H1 (cell line): ENCODE measurements around the gene AIG1. TPM values are rescaled to one million over a fixed set of nuclear protein-coding genes. Genes with fewer than 3 reads are reported as not detected.

Source experiments
- CTCF ChIA-PET: fragments of 300-600 bp; sonication (Branson Sonifier 250); formaldehyde crosslinking; loops from one replicate; lab custom pipeline; 2021; ENCODE audit not compliant: partially characterized antibody; lab: Charles Lee
- POLR2A ChIA-PET: fragments of 300-600 bp; sonication (Branson Sonifier 250); formaldehyde crosslinking; loops from one replicate; lab custom pipeline; 2021; ENCODE audit warnings: inconsistent platforms; ENCODE audit not compliant: partially characterized antibody; lab: Charles Lee
- DNase-seq, 2 experiments: peaks; one replicate each; pipeline versions ENCODE4 v3.0.0 to v3.0.0-alpha.2; 2010 to 2022; ENCODE audit warnings: low spot score in 2 of 2, low read depth in 1 of 2, mixed read lengths in 1 of 2
- FAIRE-seq: peaks from 2 replicates; lab custom pipeline; 2011; peaks lifted over from hg19 to GRCh38; lab: Jason Lieb, UNC
- H2AFZ ChIP-seq: 2 replicates; pipeline ENCODE4 v1.8.1; 2012; ENCODE audit warnings: low read length, inconsistent platforms
- H2AK5ac ChIP-seq: 2 replicates; pipeline ENCODE4 v1.6.1; 2013; ENCODE audit warnings: low read depth, low read length
- H2BK120ac ChIP-seq: replicated peaks from 2 replicates; pipeline ENCODE3; 2013; ENCODE audit warnings: low read depth, low read length, inconsistent platforms
- H2BK12ac ChIP-seq: 2 replicates; pipeline ENCODE4 v1.6.1; 2013; ENCODE audit warnings: low read depth, low read length
- H2BK15ac ChIP-seq: 2 replicates; pipeline ENCODE4 v1.6.1; 2013; ENCODE audit warnings: low read length
- H2BK20ac ChIP-seq: 2 replicates; pipeline ENCODE4 v1.6.1; 2013; ENCODE audit warnings: low read length
- H2BK5ac ChIP-seq: 2 replicates; pipeline ENCODE4 v1.6.1; 2013; ENCODE audit warnings: low read depth, low read length
- H3K14ac ChIP-seq: 2 replicates; pipeline ENCODE4 v1.6.1; 2013; ENCODE audit warnings: inconsistent platforms; ENCODE audit not compliant: insufficient read length
- H3K18ac ChIP-seq: 2 replicates; pipeline ENCODE4 v1.6.1; 2013; ENCODE audit warnings: low read length; ENCODE audit errors: extremely low read depth
- H3K23ac ChIP-seq: 2 replicates; pipeline ENCODE4 v1.6.1; 2013; ENCODE audit warnings: inconsistent platforms; ENCODE audit not compliant: insufficient read length
- H3K23me2 ChIP-seq: 2 replicates; pipeline ENCODE4 v1.6.1; 2013; ENCODE audit warnings: low read depth, low read length
- H3K27ac ChIP-seq: 2 replicates; pipeline ENCODE4 v1.6.1; 2011; ENCODE audit warnings: low read depth, low read length, inconsistent platforms
- H3K27me3 ChIP-seq, 4 experiments: replicated peaks in 1 of 4; 1 replicate in 1 of 4; 2 replicates in 3 of 4; pipeline versions ENCODE4 v1.6.1 to v1.8.1; 2011 to 2013; ENCODE audit warnings: low read length in 3 of 4, mild to moderate bottlenecking in 3 of 4, inconsistent platforms in 2 of 4, mixed read lengths in 2 of 4, moderate library complexity in 1 of 4; ENCODE audit not compliant: control insufficient read depth in 3 of 4, insufficient read depth in 3 of 4; ENCODE audit errors: extremely low read depth in 1 of 4
- H3K36me3 ChIP-seq, 4 experiments: 2 replicates each; pipeline versions ENCODE4 v1.6.1 to v1.8.1; 2011 to 2013; ENCODE audit warnings: mild to moderate bottlenecking in 4 of 4, low read length in 3 of 4, moderate library complexity in 2 of 4, control low read depth in 1 of 4, inconsistent platforms in 1 of 4; ENCODE audit not compliant: insufficient read depth in 4 of 4, control insufficient read depth in 2 of 4
- H3K4ac ChIP-seq: replicated peaks from 2 replicates; pipeline ENCODE3; 2013; ENCODE audit warnings: low read length, low read depth, mixed read lengths, inconsistent platforms; ENCODE audit not compliant: insufficient read length
- H3K4me1 ChIP-seq, 4 experiments: replicated peaks in 1 of 4; 1 replicate in 1 of 4; 2 replicates in 3 of 4; pipeline versions ENCODE4 v1.6.1 to v1.8.1; 2011 to 2013; ENCODE audit warnings: low read length in 3 of 4, inconsistent platforms in 2 of 4, mixed read lengths in 1 of 4; ENCODE audit not compliant: insufficient read depth in 4 of 4, control insufficient read depth in 3 of 4
- H3K4me2 ChIP-seq, 2 experiments: 2 replicates each; pipeline versions ENCODE4 v1.6.1 to v1.8.1; 2011 to 2013; ENCODE audit warnings: low read depth in 2 of 2, low read length in 2 of 2, control low read depth in 1 of 2, inconsistent platforms in 1 of 2, mild to moderate bottlenecking in 1 of 2; ENCODE audit not compliant: insufficient read depth in 1 of 2
- H3K4me3 ChIP-seq, 4 experiments: fragments of 200-600, 300-600 bp in 1 of 4; sonication (generic), shearing (Covaris generic), sonication (Bioruptor Twin) in 1 of 4; 2 replicates each; pipeline versions ENCODE4 v1.5.1 to v1.8.1; 2011 to 2016; ENCODE audit warnings: low read length in 4 of 4, low read depth in 3 of 4, control low read depth in 2 of 4, inconsistent platforms in 2 of 4, mild to moderate bottlenecking in 2 of 4, mixed read lengths in 1 of 4, moderate library complexity in 1 of 4; ENCODE audit not compliant: insufficient read depth in 2 of 4; ENCODE audit errors: extremely low read depth in 1 of 4
- H3K56ac ChIP-seq: replicated peaks from 2 replicates; pipeline ENCODE3; 2013; ENCODE audit warnings: low read depth, mild to moderate bottlenecking, mixed read lengths, low read length, inconsistent platforms; ENCODE audit not compliant: insufficient read length
- H3K79me1 ChIP-seq: 2 replicates; pipeline ENCODE4 v1.6.1; 2013; ENCODE audit warnings: low read depth, low read length, control low read depth
- H3K79me2 ChIP-seq, 2 experiments: 2 replicates each; pipeline versions ENCODE4 v1.6.1 to v1.8.1; 2012 to 2013; ENCODE audit warnings: low read length in 2 of 2, mild to moderate bottlenecking in 2 of 2, inconsistent platforms in 1 of 2; ENCODE audit not compliant: insufficient read depth in 2 of 2, control insufficient read depth in 1 of 2
- H3K9ac ChIP-seq, 4 experiments: replicated peaks in 1 of 4; 1 replicate in 1 of 4; 2 replicates in 3 of 4; pipeline versions ENCODE4 v1.6.1 to v1.8.1; 2011 to 2013; ENCODE audit warnings: low read depth in 3 of 4, low read length in 3 of 4, control low read depth in 2 of 4, mild to moderate bottlenecking in 2 of 4, moderate library complexity in 2 of 4, inconsistent platforms in 1 of 4; ENCODE audit errors: extremely low read depth in 1 of 4
- H3K9me3 ChIP-seq, 2 experiments: 2 replicates each; pipeline versions ENCODE4 v1.6.1 to v1.8.1; 2012 to 2013; ENCODE audit warnings: mild to moderate bottlenecking in 2 of 2, moderate library complexity in 2 of 2, control low read depth in 1 of 2, inconsistent platforms in 1 of 2, low read depth in 1 of 2, low read length in 1 of 2, mixed read lengths in 1 of 2; ENCODE audit not compliant: insufficient read depth in 2 of 2
- H4K20me1 ChIP-seq, 2 experiments: replicated peaks in 1 of 2; 2 replicates each; pipeline versions ENCODE3 to v1.8.1; 2011 to 2013; ENCODE audit warnings: inconsistent platforms in 2 of 2, low read length in 2 of 2, mild to moderate bottlenecking in 1 of 2; ENCODE audit not compliant: insufficient read depth in 2 of 2, control insufficient read depth in 1 of 2
- H4K5ac ChIP-seq: 2 replicates; pipeline ENCODE4 v1.6.1; 2013; ENCODE audit warnings: low read length, low read depth, mixed read lengths, inconsistent platforms; ENCODE audit not compliant: insufficient read length
- H4K8ac ChIP-seq: 2 replicates; pipeline ENCODE4 v1.8.0; 2013; ENCODE audit warnings: mild to moderate bottlenecking, moderate library complexity, low read length, inconsistent platforms; ENCODE audit not compliant: insufficient read depth; ENCODE audit errors: extremely low read depth
- H4K91ac ChIP-seq: replicated peaks from 2 replicates; pipeline ENCODE3; 2013; ENCODE audit warnings: low read length, mixed read lengths, inconsistent platforms; ENCODE audit not compliant: insufficient read length
- CBX5 ChIP-seq: fragments of 300-800, 300-1000 bp; sonication (generic); IDR thresholded peaks from 2 replicates; pipeline ENCODE4 v1.7.1; 2016; ENCODE audit warnings: antibody characterized with exemption, low read length, low read depth
- CEBPB ChIP-seq: IDR thresholded peaks from 2 replicates; pipeline ENCODE4 v1.6.1; 2012; ENCODE audit warnings: low read depth, low read length
- FOSL1 ChIP-seq: IDR thresholded peaks from 2 replicates; pipeline ENCODE4 v1.6.1; 2011; ENCODE audit warnings: mild to moderate bottlenecking, low read depth, low read length, moderate library complexity; ENCODE audit not compliant: insufficient read depth
- GABPA ChIP-seq: IDR thresholded peaks from 2 replicates; pipeline ENCODE4 v1.6.1; 2011; ENCODE audit warnings: mild to moderate bottlenecking, low read length, moderate library complexity, borderline replicate concordance; ENCODE audit not compliant: insufficient read depth
- HDAC2 ChIP-seq, 2 experiments: fragments of 300-600 bp in 1 of 2; sonication (generic) in 1 of 2; IDR thresholded peaks; 2 replicates each; pipeline ENCODE4 v1.6.1; 2011 to 2012; ENCODE audit warnings: low read depth in 2 of 2, low read length in 2 of 2, mild to moderate bottlenecking in 2 of 2, moderate library complexity in 2 of 2, borderline replicate concordance in 1 of 2, inconsistent platforms in 1 of 2
- KDM4A ChIP-seq: IDR thresholded peaks from one replicate; pipeline ENCODE4 v1.7.1; 2012; ENCODE audit warnings: low read depth, mild to moderate bottlenecking, moderate library complexity, low read length, inconsistent platforms; ENCODE audit not compliant: severe bottlenecking
- PHF8 ChIP-seq: fragments of 200-600 bp; sonication (generic); conservative IDR thresholded peaks from 2 replicates; pipeline ENCODE4 v1.7.1; 2012; ENCODE audit warnings: low read depth, mild to moderate bottlenecking, inconsistent platforms, low read length, moderate library complexity
- POU5F1 ChIP-seq: IDR thresholded peaks from 2 replicates; pipeline ENCODE4 v1.6.1; 2011; ENCODE audit warnings: low read depth, mild to moderate bottlenecking, low read length, moderate library complexity
- SIX5 ChIP-seq: IDR thresholded peaks from 2 replicates; pipeline ENCODE4 v1.6.1; 2011; ENCODE audit warnings: mild to moderate bottlenecking, low read depth, low read length
- SP2 ChIP-seq: IDR thresholded peaks from 2 replicates; pipeline ENCODE4 v1.6.1; 2012; ENCODE audit warnings: mild to moderate bottlenecking, low read length, inconsistent platforms
- SP4 ChIP-seq: IDR thresholded peaks from 2 replicates; pipeline ENCODE4 v1.6.1; 2012; ENCODE audit warnings: low read length, inconsistent platforms
- WGBS, 2 experiments: shearing (Covaris generic) in 1 of 2; methylation state at CpG; one replicate each; pipeline versions ENCODE4 v1.1.6 to v1.1.7; 2013 to 2015; ENCODE audit warnings: low lambda C conversion rate in 2 of 2, mixed read lengths in 2 of 2, inconsistent platforms in 1 of 2, low coverage in 1 of 2, missing lambda C conversion rate in 1 of 2; ENCODE audit not compliant: insufficient replicate concordance in 2 of 2, insufficient coverage in 1 of 2, insufficient read length in 1 of 2; ENCODE audit errors: extremely low coverage in 1 of 2, missing lambda C conversion rate in 1 of 2; 5-methylcytosine and 5-hydroxymethylcytosine counted together
- polyA plus RNA-seq, 7 experiments: library from polyadenylated mRNA; depleted of rRNA in 3 of 7; stranded (reverse) in 5 of 7; unstranded in 2 of 7; fragments of >200 nt in 5 of 7; fragments of 200-250 nt in 2 of 7; gene quantifications; 1 replicate in 5 of 7; 2 replicates in 1 of 7; 4 replicates in 1 of 7; pipeline versions ENCODE4 v1.2.1 to v1.2.3, GENCODE V29; 2011 to 2013; ENCODE audit warnings: missing spikeins in 2 of 7, mixed read lengths in 2 of 7
- total RNA-seq: library from RNA; stranded (reverse); fragmentation: NEBNext Ultra II Directional; extraction: Animal tissue kit (Norgen Biotek cat#: 25700); gene quantifications from 2 replicates; pipeline ENCODE4 v1.2.1, GENCODE V29; 2021
- TF ChIP-seq, protein P1 (sequence below), 3 experiments: IDR thresholded peaks; 1 replicate in 2 of 3; 2 replicates in 1 of 3; pipeline versions ENCODE4 v1.5.1 to v1.6.1; 2011; ENCODE audit warnings: low read length in 3 of 3, mild to moderate bottlenecking in 3 of 3, inconsistent platforms in 2 of 3, low read depth in 1 of 3, moderate library complexity in 1 of 3; ENCODE audit not compliant: insufficient read depth in 1 of 3; ENCODE audit errors: control extremely low read depth in 1 of 3

The AIG1 gene
- total and polyA plus RNA-seq, 2 of the 8 experiments (the other 6 are each of a cell fraction or from before 2014, with no cell fraction given), result 56.6 to 58.4 TPM

DNA sequence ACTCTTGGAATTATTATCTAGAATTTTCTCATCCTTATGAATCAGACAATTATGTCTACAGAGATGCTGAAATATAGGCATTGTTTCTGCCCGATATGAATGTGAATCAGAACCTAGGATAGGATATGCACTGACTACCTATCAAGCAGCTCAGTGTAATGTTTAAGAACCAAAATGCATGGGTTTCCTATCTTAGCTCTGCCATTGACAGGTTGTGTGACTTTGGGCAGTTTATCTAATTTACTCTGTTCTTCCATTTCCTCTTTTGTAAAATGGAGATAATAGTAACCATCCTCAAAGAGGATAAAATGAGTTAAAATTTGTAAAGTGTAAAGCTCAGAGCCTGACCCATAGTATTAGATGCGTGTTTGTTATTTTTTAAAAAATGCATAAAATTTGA lies 10.2 kb upstream of the AIG1 start:
- no peak overlapping the region for H3K27ac ChIP-seq
- no peak overlapping the region for H3K9ac ChIP-seq
- no peaks in the 10 kb centered on the region for H3K23me2 ChIP-seq
- no peaks in the 10 kb centered on the region for H4K20me1 ChIP-seq
- FAIRE-seq, result no peak
- no peak overlapping the region for H2BK12ac ChIP-seq
- H2AFZ ChIP-seq, result no peak overlapping the region
- no peak overlapping the region for H3K56ac ChIP-seq
- H2BK15ac ChIP-seq, result no peak overlapping the region
- no peak overlapping the region for H3K4me3 ChIP-seq
- no peak overlapping the region for H2AK5ac ChIP-seq
- H4K91ac ChIP-seq, result no peak overlapping the region
- H3K4me1 ChIP-seq, result peaks cover 0 to under 1% (median 0%) of the 10 kb centered on the region in 4 experiments; a peak in 1 of 7 replicates
- no peak overlapping the region for H3K18ac ChIP-seq
- H2BK120ac ChIP-seq, result no peak overlapping the region
- H2BK20ac ChIP-seq, result no peak overlapping the region
- no peaks in the 10 kb centered on the region for H3K27me3 ChIP-seq
- no peak overlapping the region for H4K5ac ChIP-seq
- H3K4me2 ChIP-seq, result no peak overlapping the region
- H3K14ac ChIP-seq, result no peak overlapping the region
- H3K36me3 ChIP-seq, result no peaks in the 10 kb centered on the region
- H4K8ac ChIP-seq, result no peak overlapping the region
- DNase-seq, result no peak
- H3K9me3 ChIP-seq, result peaks cover 11 to 15% of the 10 kb centered on the region in 2 experiments
- H3K79me1 ChIP-seq, result no peaks in the 10 kb centered on the region
- no peak overlapping the region for H3K23ac ChIP-seq
- POLR2A ChIA-PET, result no interaction called here
- H3K79me2 ChIP-seq, result no peaks in the 10 kb centered on the region
- no peak overlapping the region for H2BK5ac ChIP-seq
- no peak overlapping the region for H3K4ac ChIP-seq
- CTCF ChIA-PET, result interaction anchor here (0.5 to 0.9 kb wide), 3 partner anchors 352 to 585 kb away, joined by 3 to 4 read pairs (median 4); no protein-coding TSS in a partner anchor
- WGBS, 2 experiments, result 96% methylated on average over 2 of the region's 2 CpGs; no CpG with 5 or more reads in 1 of the 2 experiments
- TF ChIP-seq, protein P1, sequence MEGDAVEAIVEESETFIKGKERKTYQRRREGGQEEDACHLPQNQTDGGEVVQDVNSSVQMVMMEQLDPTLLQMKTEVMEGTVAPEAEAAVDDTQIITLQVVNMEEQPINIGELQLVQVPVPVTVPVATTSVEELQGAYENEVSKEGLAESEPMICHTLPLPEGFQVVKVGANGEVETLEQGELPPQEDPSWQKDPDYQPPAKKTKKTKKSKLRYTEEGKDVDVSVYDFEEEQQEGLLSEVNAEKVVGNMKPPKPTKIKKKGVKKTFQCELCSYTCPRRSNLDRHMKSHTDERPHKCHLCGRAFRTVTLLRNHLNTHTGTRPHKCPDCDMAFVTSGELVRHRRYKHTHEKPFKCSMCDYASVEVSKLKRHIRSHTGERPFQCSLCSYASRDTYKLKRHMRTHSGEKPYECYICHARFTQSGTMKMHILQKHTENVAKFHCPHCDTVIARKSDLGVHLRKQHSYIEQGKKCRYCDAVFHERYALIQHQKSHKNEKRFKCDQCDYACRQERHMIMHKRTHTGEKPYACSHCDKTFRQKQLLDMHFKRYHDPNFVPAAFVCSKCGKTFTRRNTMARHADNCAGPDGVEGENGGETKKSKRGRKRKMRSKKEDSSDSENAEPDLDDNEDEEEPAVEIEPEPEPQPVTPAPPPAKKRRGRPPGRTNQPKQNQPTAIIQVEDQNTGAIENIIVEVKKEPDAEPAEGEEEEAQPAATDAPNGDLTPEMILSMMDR (IDR thresholded peaks at IDR 0.05; ENCODE audit: control extremely low read depth in 1 of 3, insufficient read depth in 1 of 3, low read depth in 1 of 3, low read length in 3 of 3), result no peak
- no peak for TF ChIP-seq KDM4A
- no peak for TF ChIP-seq POU5F1
- no peak for TF ChIP-seq FOSL1
- TF ChIP-seq CBX5, result no peak
- TF ChIP-seq CEBPB, result no peak
- TF ChIP-seq PHF8, result no peak
- no peak for TF ChIP-seq GABPA
- TF ChIP-seq SIX5, result no peak
- TF ChIP-seq SP4, result no peak
- TF ChIP-seq SP2, result no peak
- TF ChIP-seq HDAC2 (IDR thresholded peaks at IDR 0.05; ENCODE audit: borderline replicate concordance in 1 of 2, low read depth in 2 of 2, low read length in 2 of 2), result no peak
